Right lobe of liver (tissue), 4 donors: ENCODE data around the gene DUSP7.

Experiments used
- CTCF ChIP-seq, 4 donors: fragments of 200-600 bp in 3 of 4; fragments of 450-650 bp in 1 of 4; IDR thresholded peaks; one replicate each; pipeline versions ENCODE4 v1.5.1 to v1.8.0; 2016 to 2022; ENCODE audit warnings: antibody characterized with exemption in 4 of 4, mild to moderate bottlenecking in 2 of 4
- POLR2A ChIP-seq: fragments of 450-650 bp; IDR thresholded peaks from one replicate; pipeline ENCODE4 v1.6.1; 2017; ENCODE audit warnings: antibody characterized with exemption, mild to moderate bottlenecking
- donor health status: DM: no; HTN: no; CAD: no.
- donor health status: DM: no; HTN: no; CAD: no.
- donor health status: DM: no; HTN: yes; CAD: no.

DNA sequence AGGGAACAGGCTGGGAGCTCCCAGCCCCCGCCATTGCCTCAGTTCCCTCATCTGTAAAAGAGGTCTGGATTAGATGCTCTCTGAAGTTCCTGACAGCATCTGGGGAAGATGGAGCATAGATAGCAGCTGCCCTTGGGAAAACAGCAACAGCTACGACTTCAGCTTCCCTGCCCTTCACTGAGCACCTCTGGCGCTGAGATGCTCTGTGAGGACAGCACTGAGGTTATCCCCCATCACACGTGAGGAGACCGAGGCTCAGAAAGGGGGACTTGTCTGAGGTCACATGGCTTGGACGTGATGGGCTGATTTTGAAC lies 49.6 kb downstream of the DUSP7 start:
- TF ChIP-seq CTCF (IDR thresholded peaks at IDR 0.05) (no peak), POLR2A (no peak)
